ENCODE data around the gene LMAN1. TPM values are rescaled to one million over a fixed set of nuclear protein-coding genes. Genes with fewer than 3 reads are reported as not detected.

The LMAN1 gene
- total and polyA plus RNA-seq, 3 experiments from 2014 or later = 37.8 to 99.3 (median 96.5) TPM

DNA sequence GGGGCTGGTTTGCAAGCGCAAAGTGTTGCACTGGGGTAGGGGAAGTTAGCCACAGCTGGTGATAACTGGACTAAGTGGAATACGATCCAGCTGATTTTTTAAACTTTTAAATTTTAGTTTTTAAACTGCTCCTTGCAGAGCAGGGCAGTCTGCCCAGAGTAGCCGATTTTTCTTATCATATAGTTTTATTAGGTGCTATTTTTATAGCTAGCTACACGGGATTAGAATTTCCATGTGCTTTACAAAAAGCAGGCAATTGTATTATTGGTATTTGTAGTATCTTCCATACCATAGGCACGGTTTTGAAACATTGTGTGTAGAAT is 50.2 kb downstream of the LMAN1 start:
- CTCF ChIA-PET = interaction anchor here (0.9 to 4.4 kb wide), 8 partner anchors 9 to 94 kb away, joined by 3 to 69 read pairs (median 4); partner anchors contain the start of gene CPLX4

DNA sequence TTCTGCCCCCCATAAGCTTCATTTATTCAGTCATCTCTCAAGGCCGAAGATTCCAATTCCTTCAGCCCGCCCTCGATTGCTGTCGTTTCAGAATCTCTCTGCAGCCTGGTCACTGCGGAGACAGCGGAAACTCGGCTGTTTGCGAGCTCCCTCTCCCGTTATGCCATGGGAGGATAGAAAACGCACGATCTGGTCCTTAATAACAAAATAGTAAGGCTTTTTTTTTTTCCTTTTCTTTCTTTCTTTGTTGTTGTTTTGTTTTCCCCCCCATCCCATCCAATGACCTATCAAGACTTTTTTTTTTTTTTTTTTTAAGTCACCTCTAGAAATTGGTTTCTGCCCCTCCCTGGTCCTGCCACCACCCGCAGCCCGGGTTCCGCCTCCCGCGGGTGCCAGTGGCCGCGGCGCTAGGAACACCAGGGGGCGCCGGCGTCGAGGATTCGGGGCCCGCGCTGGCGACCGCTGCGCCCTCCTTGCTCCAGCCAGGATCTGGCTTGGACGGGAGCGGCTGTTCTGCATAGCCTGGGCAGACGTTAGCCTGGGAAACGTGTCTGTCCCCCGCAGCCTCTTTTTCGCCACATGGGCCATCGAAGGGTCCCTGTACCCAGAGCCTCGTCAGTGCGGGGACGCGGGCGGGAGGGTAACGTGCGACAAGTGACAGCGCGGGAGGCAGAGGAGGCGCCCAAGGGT is 50.7 kb downstream of the LMAN1 start:
- no peaks in the 10 kb centered on the region for H3K36me3 Mint-ChIP-seq
- Histone ChIP-seq H3K4me1 (ENCODE audit: insufficient read depth, low read length) (no peaks in the 10 kb centered on the region), H3K9me3 (ENCODE audit: low read length) (no peaks in the 10 kb centered on the region), H3K4me3 (ENCODE audit: low read length) (no peak overlapping the region), H3K36me3 (ENCODE audit: insufficient read depth, low read length) (no peaks in the 10 kb centered on the region), H3K27ac (ENCODE audit: low read depth, low read length) (no peak overlapping the region), H3K27me3 (ENCODE audit: insufficient read depth, low read length, poor library complexity, severe bottlenecking) (peaks cover 19% of the 10 kb centered on the region)
- POLR2A ChIA-PET = no interaction called here
- no peaks in the 10 kb centered on the region for H3K9me3 Mint-ChIP-seq
- H3K4me3 Mint-ChIP-seq = peak overlapping the region in 6 of 7 donors; percentile 52 to 84 (median 60)
- peaks cover 14 to 57% of the 10 kb centered on the region in 2 donors for H3K27me3 Mint-ChIP-seq
- peak overlapping the region in 1 of 8 donors; percentile 60 for H3K27ac Mint-ChIP-seq
- peak; percentile 37 to 59 (median 48) for DNase-seq
- CTCF ChIA-PET = interaction anchor here (0.7 to 4.4 kb wide), 10 partner anchors 10 to 514 kb away, joined by 3 to 69 read pairs (median 3); partner anchors contain the start of gene CPLX4
- no peaks in the 10 kb centered on the region for H3K4me1 Mint-ChIP-seq

More for the DNA sequence above, 50.2 kb downstream of the LMAN1 start:
- Histone ChIP-seq H3K27ac (ENCODE audit: low read depth, low read length) (no peak overlapping the region), H3K9me3 (ENCODE audit: low read length) (no peaks in the 10 kb centered on the region), H3K4me3 (ENCODE audit: low read length) (no peak overlapping the region), H3K27me3 (ENCODE audit: insufficient read depth, low read length, poor library complexity, severe bottlenecking) (peaks cover 19% of the 10 kb centered on the region), H3K36me3 (ENCODE audit: insufficient read depth, low read length) (no peaks in the 10 kb centered on the region), H3K4me1 (ENCODE audit: insufficient read depth, low read length) (no peaks in the 10 kb centered on the region)
- H3K27me3 Mint-ChIP-seq = peaks cover 14 to 56% of the 10 kb centered on the region in 2 donors
- H3K9me3 Mint-ChIP-seq = no peaks in the 10 kb centered on the region
- POLR2A ChIA-PET = no interaction called here
- peak overlapping the region in 5 of 7 donors; percentile 52 to 84 (median 61) for H3K4me3 Mint-ChIP-seq
- no peaks in the 10 kb centered on the region for H3K4me1 Mint-ChIP-seq
- DNase-seq = no peak
- H3K36me3 Mint-ChIP-seq = no peaks in the 10 kb centered on the region
- no peak overlapping the region for H3K27ac Mint-ChIP-seq

DNA sequence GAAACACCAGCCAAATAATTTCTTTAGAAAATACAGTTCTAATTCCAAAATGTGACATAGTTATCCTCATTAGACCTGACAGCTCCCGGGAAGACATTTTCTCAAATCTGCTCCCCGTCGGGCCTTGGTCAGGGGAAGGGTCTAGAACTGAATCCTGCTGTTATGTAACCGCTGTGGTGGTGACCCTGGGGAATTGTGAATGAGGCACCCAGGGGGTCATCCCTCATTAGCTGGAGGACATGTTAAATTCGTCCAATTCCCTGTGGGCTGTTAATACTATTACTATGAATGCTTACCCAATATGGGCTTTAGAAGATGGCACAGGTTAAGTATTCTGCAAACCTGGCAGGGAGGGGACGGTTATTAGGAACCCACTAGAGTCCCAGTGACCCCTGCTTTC is 52.4 kb downstream of the LMAN1 start:
- no peaks in the 10 kb centered on the region for H3K36me3 ChIP-seq (ENCODE audit: insufficient read depth, low read length)
- Mint-ChIP-seq H3K9me3 (no peaks in the 10 kb centered on the region), H3K4me1 (no peaks in the 10 kb centered on the region), H3K4me3 (peak overlapping the region in 2 of 7 donors; percentile 13 to 33), H3K36me3 (no peaks in the 10 kb centered on the region), H3K27me3 (peaks cover 9 to 59% of the 10 kb centered on the region in 2 donors), H3K27ac (no peak overlapping the region)
- no peaks in the 10 kb centered on the region for H3K4me1 ChIP-seq (ENCODE audit: insufficient read depth, low read length)
- H3K27me3 ChIP-seq (ENCODE audit: insufficient read depth, low read length, poor library complexity, severe bottlenecking) = peaks cover 19% of the 10 kb centered on the region
- H3K9me3 ChIP-seq (ENCODE audit: low read length) = no peaks in the 10 kb centered on the region
- POLR2A ChIA-PET = no interaction called here
- DNase-seq = no peak
- H3K27ac ChIP-seq (ENCODE audit: low read depth, low read length) = no peak overlapping the region
- no peak overlapping the region for H3K4me3 ChIP-seq (ENCODE audit: low read length)
- CTCF ChIA-PET = no interaction called here

DNA sequence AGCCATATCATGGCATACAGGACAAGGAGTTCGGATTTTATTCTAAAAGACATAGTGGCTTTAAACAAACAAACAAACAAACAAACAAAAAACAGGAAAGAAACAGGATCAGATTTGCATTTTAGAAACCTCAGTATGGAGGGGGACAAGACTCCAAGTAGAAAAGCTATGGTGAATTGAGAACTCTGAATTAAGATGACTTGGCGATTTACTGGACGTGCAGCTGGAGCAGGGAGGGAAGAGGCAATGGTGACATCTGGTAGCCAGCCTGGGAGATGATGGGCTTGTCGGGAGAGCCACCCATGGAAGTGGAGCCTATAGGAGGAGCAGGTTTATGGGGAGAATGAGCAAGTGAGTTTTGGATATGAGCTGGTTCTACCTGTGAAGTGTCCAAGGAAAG is 53.8 kb downstream of the LMAN1 start:
- ChIA-PET POLR2A (no interaction called here), CTCF (no interaction called here)
- Mint-ChIP-seq H3K27me3 (peaks cover 7 to 46% of the 10 kb centered on the region in 2 donors), H3K9me3 (no peaks in the 10 kb centered on the region), H3K36me3 (no peaks in the 10 kb centered on the region), H3K27ac (no peak overlapping the region), H3K4me1 (no peaks in the 10 kb centered on the region), H3K4me3 (no peak overlapping the region)
- Histone ChIP-seq H3K36me3 (ENCODE audit: insufficient read depth, low read length) (no peaks in the 10 kb centered on the region), H3K27me3 (ENCODE audit: insufficient read depth, low read length, poor library complexity, severe bottlenecking) (peaks cover 13% of the 10 kb centered on the region), H3K27ac (ENCODE audit: low read depth, low read length) (no peak overlapping the region), H3K4me3 (ENCODE audit: low read length) (no peak overlapping the region), H3K9me3 (ENCODE audit: low read length) (no peaks in the 10 kb centered on the region), H3K4me1 (ENCODE audit: insufficient read depth, low read length) (no peaks in the 10 kb centered on the region)
- DNase-seq = no peak

DNA sequence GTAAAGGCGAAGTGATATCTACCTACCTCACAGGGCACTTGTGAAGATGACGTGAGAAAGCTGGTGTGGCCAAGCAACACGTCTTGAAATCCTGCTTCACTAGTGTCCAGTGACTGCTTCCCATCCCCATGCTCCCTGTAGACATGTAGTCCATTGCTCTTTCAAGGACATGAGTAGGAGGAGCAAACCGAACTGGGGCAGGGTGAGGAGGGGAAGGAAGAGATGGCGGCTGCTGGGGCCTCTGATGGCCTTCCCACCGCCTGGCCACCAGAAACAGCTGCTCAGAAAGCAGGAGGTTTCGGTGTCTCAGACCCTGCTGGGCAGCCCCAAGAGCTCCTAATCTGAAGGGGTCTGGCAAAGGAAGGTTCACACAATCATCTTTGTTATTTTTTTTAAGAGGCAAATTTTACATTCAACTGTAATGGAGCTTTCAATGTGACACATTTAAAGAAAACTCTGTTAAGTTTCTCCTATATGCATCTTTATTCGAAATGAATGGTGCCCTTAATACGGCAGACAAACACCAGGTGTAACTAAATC is 55.3 kb downstream of the LMAN1 start:
- Mint-ChIP-seq H3K27ac (no peak overlapping the region), H3K36me3 (no peaks in the 10 kb centered on the region), H3K27me3 (peaks cover 9 to 35% of the 10 kb centered on the region in 2 donors), H3K4me1 (no peaks in the 10 kb centered on the region), H3K4me3 (no peak overlapping the region), H3K9me3 (no peaks in the 10 kb centered on the region)
- Histone ChIP-seq H3K4me1 (ENCODE audit: insufficient read depth, low read length) (no peaks in the 10 kb centered on the region), H3K27ac (ENCODE audit: low read depth, low read length) (no peak overlapping the region), H3K27me3 (ENCODE audit: insufficient read depth, low read length, poor library complexity, severe bottlenecking) (peaks cover 5% of the 10 kb centered on the region), H3K4me3 (ENCODE audit: low read length) (no peak overlapping the region), H3K36me3 (ENCODE audit: insufficient read depth, low read length) (no peaks in the 10 kb centered on the region), H3K9me3 (ENCODE audit: low read length) (no peaks in the 10 kb centered on the region)
- no peak for DNase-seq
- POLR2A ChIA-PET = no interaction called here
- CTCF ChIA-PET = interaction anchor here (1.8 kb wide), 1 partner anchor 99 kb away, joined by 8 read pairs; no protein-coding TSS in a partner anchor

DNA sequence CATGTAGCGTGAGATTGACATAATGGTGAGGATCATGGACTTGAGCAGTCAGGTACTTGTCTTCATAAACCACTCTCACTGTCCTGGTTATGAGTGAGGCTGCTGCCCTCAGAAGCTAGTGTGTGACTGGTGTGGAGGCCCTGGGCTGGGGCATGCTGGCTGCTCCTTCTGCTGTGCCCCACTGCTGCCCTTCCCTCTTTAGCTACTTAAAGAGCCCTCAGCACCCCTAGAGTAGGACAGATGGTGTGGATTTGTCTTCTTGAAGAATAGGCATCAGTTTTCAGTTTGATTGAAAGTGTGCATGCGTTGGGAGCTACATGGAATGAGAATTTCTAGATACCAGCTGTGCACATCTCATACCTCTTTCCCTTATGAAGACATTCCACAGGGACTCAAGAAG is 56.1 kb downstream of the LMAN1 start:
- peaks cover 2% of the 10 kb centered on the region for H3K27me3 ChIP-seq (ENCODE audit: insufficient read depth, low read length, poor library complexity, severe bottlenecking)
- Mint-ChIP-seq H3K4me3 (no peak overlapping the region), H3K4me1 (no peaks in the 10 kb centered on the region), H3K27me3 (peaks cover 9 to 35% of the 10 kb centered on the region in 2 donors), H3K36me3 (no peaks in the 10 kb centered on the region), H3K9me3 (no peaks in the 10 kb centered on the region), H3K27ac (no peak overlapping the region)
- no peak for DNase-seq
- no peak overlapping the region for H3K4me3 ChIP-seq (ENCODE audit: low read length)
- no peaks in the 10 kb centered on the region for H3K4me1 ChIP-seq (ENCODE audit: insufficient read depth, low read length)
- H3K9me3 ChIP-seq (ENCODE audit: low read length) = no peaks in the 10 kb centered on the region
- ChIA-PET POLR2A (no interaction called here), CTCF (interaction anchor here (1.8 kb wide), 1 partner anchor 100 kb away, joined by 8 read pairs; no protein-coding TSS in a partner anchor)
- H3K36me3 ChIP-seq (ENCODE audit: insufficient read depth, low read length) = no peaks in the 10 kb centered on the region
- H3K27ac ChIP-seq (ENCODE audit: low read depth, low read length) = no peak overlapping the region

DNA sequence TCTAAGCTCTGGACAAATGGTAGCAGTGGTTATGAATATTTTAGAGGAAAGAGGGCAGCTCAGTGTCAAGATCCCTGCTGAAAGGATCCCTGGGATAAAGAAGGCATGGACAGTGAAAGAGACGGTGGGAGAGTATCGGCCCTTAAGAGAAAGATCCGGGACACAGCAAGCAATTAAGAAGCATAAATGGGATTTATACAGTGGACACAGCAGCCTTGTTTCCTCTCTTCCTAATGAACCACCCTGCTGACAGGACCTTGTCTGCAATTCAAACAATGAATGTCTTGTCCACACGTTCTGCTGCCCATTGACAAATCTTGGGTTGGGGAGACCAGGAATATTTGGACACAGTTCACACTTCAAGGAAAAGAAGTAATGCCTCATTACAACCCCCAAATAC is 57.1 kb downstream of the LMAN1 start:
- no peaks in the 10 kb centered on the region for H3K36me3 ChIP-seq (ENCODE audit: insufficient read depth, low read length)
- Mint-ChIP-seq H3K36me3 (no peaks in the 10 kb centered on the region), H3K9me3 (no peaks in the 10 kb centered on the region), H3K27ac (no peak overlapping the region), H3K27me3 (peaks cover 12 to 33% of the 10 kb centered on the region in 2 donors), H3K4me3 (no peak overlapping the region), H3K4me1 (no peaks in the 10 kb centered on the region)
- no peaks in the 10 kb centered on the region for H3K27me3 ChIP-seq (ENCODE audit: insufficient read depth, low read length, poor library complexity, severe bottlenecking)
- POLR2A ChIA-PET = no interaction called here
- H3K4me3 ChIP-seq (ENCODE audit: low read length) = no peak overlapping the region
- no peaks in the 10 kb centered on the region for H3K4me1 ChIP-seq (ENCODE audit: insufficient read depth, low read length)
- H3K27ac ChIP-seq (ENCODE audit: low read depth, low read length) = no peak overlapping the region
- CTCF ChIA-PET = interaction anchor here (0.9 kb wide), 1 partner anchor 100 kb away, joined by 3 read pairs; no protein-coding TSS in a partner anchor
- no peak for DNase-seq
- no peaks in the 10 kb centered on the region for H3K9me3 ChIP-seq (ENCODE audit: low read length)

DNA sequence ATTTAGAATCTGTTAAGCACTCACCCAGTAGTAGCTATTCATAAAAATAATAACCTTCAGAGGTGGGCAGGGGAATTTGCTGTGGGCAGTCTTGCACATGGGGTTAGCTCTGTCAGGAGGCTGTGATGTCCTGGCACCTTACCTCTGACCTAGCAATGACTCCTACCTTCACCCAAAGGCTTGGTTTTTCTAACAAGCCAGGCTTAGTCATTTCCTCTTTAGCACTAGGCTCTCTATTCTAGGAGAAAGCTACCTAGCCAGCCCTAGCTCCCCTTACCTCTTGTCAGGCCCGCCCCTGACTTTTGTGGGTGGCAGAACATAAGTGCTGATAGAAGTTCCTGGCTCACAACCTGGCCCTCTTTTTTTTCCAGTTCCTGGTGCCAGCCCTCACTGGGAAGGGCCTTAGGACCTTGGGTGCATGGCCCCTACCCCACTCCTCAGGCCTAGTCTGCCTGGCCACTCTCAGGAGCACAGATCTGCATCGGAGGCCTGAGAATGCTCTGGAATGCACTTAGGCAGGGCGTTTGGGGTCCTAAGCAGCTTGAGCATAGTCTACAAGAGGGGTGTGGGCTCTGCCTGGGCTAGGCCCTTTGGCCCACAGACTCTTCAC is 58.3 kb downstream of the LMAN1 start:
- Mint-ChIP-seq H3K9me3 (no peaks in the 10 kb centered on the region), H3K36me3 (no peaks in the 10 kb centered on the region), H3K4me3 (no peak overlapping the region), H3K27me3 (peaks cover 7 to 30% of the 10 kb centered on the region in 2 donors), H3K4me1 (no peaks in the 10 kb centered on the region), H3K27ac (no peak overlapping the region)
- H3K36me3 ChIP-seq (ENCODE audit: insufficient read depth, low read length) = no peaks in the 10 kb centered on the region
- no peaks in the 10 kb centered on the region for H3K9me3 ChIP-seq (ENCODE audit: low read length)
- CTCF ChIA-PET = interaction anchor here (1.2 to 1.4 kb wide), 2 partner anchors 8 to 102 kb away, joined by 4 to 6 read pairs; no protein-coding TSS in a partner anchor
- POLR2A ChIA-PET = no interaction called here
- no peaks in the 10 kb centered on the region for H3K4me1 ChIP-seq (ENCODE audit: insufficient read depth, low read length)
- H3K27ac ChIP-seq (ENCODE audit: low read depth, low read length) = no peak overlapping the region
- H3K27me3 ChIP-seq (ENCODE audit: insufficient read depth, low read length, poor library complexity, severe bottlenecking) = no peaks in the 10 kb centered on the region
- DNase-seq = no peak
- H3K4me3 ChIP-seq (ENCODE audit: low read length) = no peak overlapping the region
